Liver (tissue), 9 donors: Measurements from ENCODE around the gene PPP1R1B. TPM values are rescaled to one million over a fixed set of nuclear protein-coding genes. Genes with fewer than 3 reads are reported as not detected.

Experiments
- DNase-seq: peaks from one replicate; pipeline ENCODE4 v3.0.0-alpha.2; 2017; ENCODE audit warnings: low spot score
- H3K27ac ChIP-seq, 2 donors: one replicate each; pipeline ENCODE4 v1.7.0; 2013; ENCODE audit warnings: inconsistent platforms in 2 of 2, low read length in 2 of 2, control low read depth in 1 of 2, low read depth in 1 of 2, mild to moderate bottlenecking in 1 of 2
- H3K27me3 ChIP-seq, 4 donors: one replicate each; pipeline versions ENCODE4 v1.6.1 to v1.7.0; 2013; ENCODE audit warnings: low read length in 3 of 4, inconsistent platforms in 1 of 4, mild to moderate bottlenecking in 1 of 4, moderate library complexity in 1 of 4; ENCODE audit not compliant: control insufficient read depth in 4 of 4, insufficient read depth in 4 of 4
- H3K36me3 ChIP-seq, 4 donors: one replicate each; pipeline versions ENCODE4 v1.6.1 to v1.7.0; 2013; ENCODE audit warnings: low read length in 3 of 4, mild to moderate bottlenecking in 3 of 4, low read depth in 1 of 4, moderate library complexity in 1 of 4; ENCODE audit not compliant: control insufficient read depth in 4 of 4, insufficient read depth in 3 of 4
- H3K4me1 ChIP-seq, 4 donors: one replicate each; pipeline versions ENCODE4 v1.6.1 to v1.7.0; 2013; ENCODE audit warnings: low read length in 3 of 4, mild to moderate bottlenecking in 3 of 4, moderate library complexity in 1 of 4; ENCODE audit not compliant: control insufficient read depth in 4 of 4, insufficient read depth in 4 of 4
- H3K4me3 ChIP-seq, 3 donors: one replicate each; pipeline versions ENCODE4 v1.6.1 to v1.7.0; 2013; ENCODE audit warnings: low read length in 3 of 3, control low read depth in 1 of 3, low read depth in 1 of 3, mild to moderate bottlenecking in 1 of 3
- H3K9ac ChIP-seq, 2 donors: one replicate each; pipeline ENCODE4 v1.7.0; 2013; ENCODE audit warnings: low read length in 2 of 2, mild to moderate bottlenecking in 2 of 2, moderate library complexity in 2 of 2, control low read depth in 1 of 2, low read depth in 1 of 2
- H3K9me3 ChIP-seq, 4 donors: one replicate each; pipeline versions ENCODE4 v1.6.1 to v1.7.0; 2013; ENCODE audit warnings: low read length in 3 of 4; ENCODE audit not compliant: control insufficient read depth in 4 of 4
- ATF3 ChIP-seq: IDR thresholded peaks from 2 replicates; pipeline ENCODE4 v1.6.1; 2016; ENCODE audit warnings: antibody characterized with exemption
- CTCF ChIP-seq: fragments of 150-350 bp; IDR thresholded peaks from 2 replicates; pipeline ENCODE4 v1.5.1; 2017; ENCODE audit warnings: improper control_type of control experiment, low read depth, low read length; ENCODE audit not compliant: missing input control
- EGR1 ChIP-seq, 2 donors: IDR thresholded peaks; 2 replicates each; pipeline ENCODE4 v1.6.1; 2016 to 2018; ENCODE audit warnings: antibody characterized with exemption in 2 of 2, low read depth in 2 of 2
- FOXA2 ChIP-seq: IDR thresholded peaks from 2 replicates; pipeline ENCODE4 v1.6.1; 2016; ENCODE audit warnings: antibody characterized with exemption
- GABPA ChIP-seq, 2 donors: IDR thresholded peaks in 1 of 2; conservative IDR thresholded peaks in 1 of 2; 2 replicates each; pipeline ENCODE4 v1.6.1; 2016; ENCODE audit warnings: antibody characterized with exemption in 2 of 2, mild to moderate bottlenecking in 1 of 2, moderate library complexity in 1 of 2
- JUND ChIP-seq, 2 donors: IDR thresholded peaks; 2 replicates each; pipeline ENCODE4 v1.6.1; 2016; ENCODE audit warnings: antibody characterized with exemption in 2 of 2
- MAX ChIP-seq: IDR thresholded peaks from 2 replicates; pipeline ENCODE4 v1.6.1; 2016; ENCODE audit warnings: antibody characterized with exemption
- NR2F2 ChIP-seq: IDR thresholded peaks from 2 replicates; pipeline ENCODE4 v1.6.1; 2016; ENCODE audit warnings: antibody characterized with exemption
- RAD21 ChIP-seq, 2 donors: IDR thresholded peaks; 2 replicates each; pipeline ENCODE4 v1.6.1; 2016; ENCODE audit warnings: antibody characterized with exemption in 2 of 2, mild to moderate bottlenecking in 2 of 2
- REST ChIP-seq: IDR thresholded peaks from 2 replicates; pipeline ENCODE4 v1.6.1; 2016; ENCODE audit warnings: antibody characterized with exemption, mild to moderate bottlenecking
- RXRA ChIP-seq, 2 donors: IDR thresholded peaks; 2 replicates each; pipeline ENCODE4 v1.6.1; 2017 to 2018; ENCODE audit warnings: antibody characterized with exemption in 2 of 2, mild to moderate bottlenecking in 1 of 2
- SP1 ChIP-seq: IDR thresholded peaks from 2 replicates; pipeline ENCODE4 v1.6.1; 2018; ENCODE audit warnings: antibody characterized with exemption, mild to moderate bottlenecking
- TAF1 ChIP-seq: conservative IDR thresholded peaks from 2 replicates; pipeline ENCODE4 v1.6.1; 2016; ENCODE audit warnings: antibody characterized with exemption, mild to moderate bottlenecking
- YY1 ChIP-seq: IDR thresholded peaks from 2 replicates; pipeline ENCODE4 v1.6.1; 2016; ENCODE audit warnings: antibody characterized with exemption, mild to moderate bottlenecking
- WGBS: extraction: QIAGEN DNeasy Blood & Tissue Kit; methylation state at CpG from one replicate; pipeline ENCODE4 v1.1.7; 2013; 5-methylcytosine and 5-hydroxymethylcytosine counted together
- polyA plus RNA-seq, 2 donors: library from polyadenylated mRNA; stranded (reverse) in 1 of 2; unstranded in 1 of 2; fragments of 200-250 nt in 1 of 2; fragments of >200 nt in 1 of 2; fragmentation: Nextera tagmentation in 1 of 2; extraction: Ambion mirVana in 1 of 2; gene quantifications; one replicate each; pipeline versions ENCODE4 v1.2.1 to v1.2.3, GENCODE V29; 2013 to 2015
- total RNA-seq, 2 donors: library from RNA; depleted of rRNA; stranded (reverse); fragments of >200 nt; gene quantifications; one replicate each; pipeline ENCODE4 v1.2.3, GENCODE V29; 2014
- donor health status: healthy.
- donor health status: healthy.
- donor health status: healthy.
- donor health status: healthy.
- donor health status: healthy.

The PPP1R1B gene
- total and polyA plus RNA-seq, 4 donors: 0.14 TPM; not detected in 3

- Histone ChIP-seq H3K36me3 (no peaks in the 10 kb centered on the region), H3K27me3 (no peaks in the 10 kb centered on the region), H3K4me3 (no peak overlapping the region), H3K27ac (no peak overlapping the region), H3K9me3 (no peaks in the 10 kb centered on the region), H3K9ac (no peak overlapping the region), H3K4me1 (peaks cover 4 to 13% (median 9%) of the 10 kb centered on the region in 4 donors)
- TF ChIP-seq FOXA2 (no peak), RAD21 (IDR thresholded peaks at IDR 0.05) (no peak), SP1 (no peak)
- peak; percentile 54 for DNase-seq
- 46% methylated on average over 8 of the region's 8 CpGs for WGBS
Measured at GRCh38 chr17:39579318-39580081, 47.3 kb upstream of the PPP1R1B start.

GRCh38 chr17:39580082-39580468, 46.7 kb upstream of the PPP1R1B start:
- no peak for DNase-seq
- no peak for TF ChIP-seq EGR1 (IDR thresholded peaks at IDR 0.05; ENCODE audit: low read depth in 2 of 2)
- TF ChIP-seq JUND (IDR thresholded peaks at IDR 0.05): no peak
- TF ChIP-seq NR2F2: no peak
- TF ChIP-seq MAX: no peak
- no peak for TF ChIP-seq GABPA (IDR thresholded peaks at IDR 0.05 in 1 of 2, conservative IDR thresholded peaks at IDR 0.05 in 1 of 2)
- TF ChIP-seq CTCF: no peak
- no peak for TF ChIP-seq REST
- no peak for TF ChIP-seq SP1
- TF ChIP-seq ATF3: no peak
- TF ChIP-seq TAF1: no peak
- TF ChIP-seq RXRA (IDR thresholded peaks at IDR 0.05): no peak
- no peak for TF ChIP-seq YY1
- H3K36me3 ChIP-seq: no peaks in the 10 kb centered on the region
- no peaks in the 10 kb centered on the region for H3K27me3 ChIP-seq
- no peaks in the 10 kb centered on the region for H3K9me3 ChIP-seq
- peaks cover 4 to 13% (median 9%) of the 10 kb centered on the region in 4 donors for H3K4me1 ChIP-seq
- 92% methylated on average over 7 of the region's 7 CpGs for WGBS
- no peak overlapping the region for H3K4me3 ChIP-seq
- H3K9ac ChIP-seq: no peak overlapping the region
- no peak overlapping the region for H3K27ac ChIP-seq
